ENCODE data around the gene ROBO1.

The ROBO1 gene

GRCh38 chr3:78589778-78590177 lies 1178.0 kb downstream of the ROBO1 start:
- DNase-seq = no peak

- DNase-seq = no peak
Observed at GRCh38 chr3:78588906-78589621, 1178.7 kb downstream of the ROBO1 start.

- DNase-seq = no peak
Observed at GRCh38 chr3:78580681-78581080, 1187.1 kb downstream of the ROBO1 start.

GRCh38 chr3:78571486-78571885 lies 1196.3 kb downstream of the ROBO1 start:
- DNase-seq = no peak

GRCh38 chr3:78570496-78570895 lies 1197.3 kb downstream of the ROBO1 start:
- no peak for DNase-seq

GRCh38 chr3:78569804-78570203 lies 1198.0 kb downstream of the ROBO1 start:
- DNase-seq = no peak

- no peak for DNase-seq
Observed at GRCh38 chr3:78565712-78566111, 1202.1 kb downstream of the ROBO1 start.

- no peak for DNase-seq
Observed at GRCh38 chr3:78562328-78562727, 1205.5 kb downstream of the ROBO1 start.
